ENCODE measurements around the gene FAM98B. TPM values are rescaled to one million over a fixed set of nuclear protein-coding genes. Genes with fewer than 3 reads are reported as not detected.

The FAM98B gene
- total RNA-seq, 1 donor from 2014 or later, result 24.4 TPM

GRCh38 chr15:38499651-38500050 is 45.7 kb downstream of the FAM98B start:
- no peak for ATAC-seq

GRCh38 chr15:38503496-38503895 is 49.6 kb downstream of the FAM98B start:
- ATAC-seq (no peak), DNase-seq (ENCODE audit: low spot score) (no peak)
- intact Hi-C loops (cut with DNase I), result no loop called here

More at GRCh38 chr15:38499651-38500050, 45.7 kb downstream of the FAM98B start:
- no peak for DNase-seq (ENCODE audit: low spot score)
- intact Hi-C loops (cut with DNase I), result no loop called here

- ATAC-seq, result no peak
- intact Hi-C loops (cut with DNase I), result no loop called here
- DNase-seq (ENCODE audit: low spot score), result no peak
Measured at GRCh38 chr15:38504680-38505467, 50.9 kb downstream of the FAM98B start.

- no peak for DNase-seq (ENCODE audit: low spot score)
- intact Hi-C loops (cut with DNase I), result no loop called here
Measured at GRCh38 chr15:38506997-38507396, 53.1 kb downstream of the FAM98B start.

GRCh38 chr15:38507570-38507969 is 53.6 kb downstream of the FAM98B start:
- no peak for ATAC-seq
- intact Hi-C loops (cut with DNase I), result no loop called here

More at GRCh38 chr15:38506997-38507396, 53.1 kb downstream of the FAM98B start:
- ATAC-seq, result no peak

GRCh38 chr15:38508647-38509046 is 54.7 kb downstream of the FAM98B start:
- intact Hi-C loops (cut with DNase I), result no loop called here
- DNase-seq (ENCODE audit: low spot score), result no peak
- ATAC-seq, result no peak

More at GRCh38 chr15:38507570-38507969, 53.6 kb downstream of the FAM98B start:
- no peak for DNase-seq (ENCODE audit: low spot score)

- ATAC-seq (no peak), DNase-seq (ENCODE audit: low spot score) (no peak)
- intact Hi-C loops (cut with DNase I), result no loop called here
Measured at GRCh38 chr15:38509152-38509551, 55.2 kb downstream of the FAM98B start.

GRCh38 chr15:38512901-38513300 is 59.0 kb downstream of the FAM98B start:
- DNase-seq (ENCODE audit: low spot score) (no peak), ATAC-seq (no peak)
- intact Hi-C loops (cut with DNase I), result no loop called here

- intact Hi-C loops (cut with DNase I), result no loop called here
- DNase-seq (ENCODE audit: low spot score), result no peak
- no peak for ATAC-seq
Measured at GRCh38 chr15:38514601-38515000, 60.7 kb downstream of the FAM98B start.

- ATAC-seq (no peak), DNase-seq (ENCODE audit: low spot score) (no peak)
- intact Hi-C loops (cut with DNase I), result no loop called here
Measured at GRCh38 chr15:38516626-38517025, 62.7 kb downstream of the FAM98B start.

GRCh38 chr15:38517312-38517975 is 63.5 kb downstream of the FAM98B start:
- ATAC-seq (no peak), DNase-seq (ENCODE audit: low spot score) (no peak)
- intact Hi-C loops (cut with DNase I), result no loop called here

- ATAC-seq (no peak), DNase-seq (ENCODE audit: low spot score) (no peak)
- intact Hi-C loops (cut with DNase I), result no loop called here
Measured at GRCh38 chr15:38518084-38518483, 64.2 kb downstream of the FAM98B start.

- intact Hi-C loops (cut with DNase I), result no loop called here
- ATAC-seq, result no peak
- no peak for DNase-seq (ENCODE audit: low spot score)
Measured at GRCh38 chr15:38520035-38520434, 66.1 kb downstream of the FAM98B start.

GRCh38 chr15:38521316-38521715 is 67.4 kb downstream of the FAM98B start:
- DNase-seq (ENCODE audit: low spot score) (no peak), ATAC-seq (no peak)
- intact Hi-C loops (cut with DNase I), result no loop called here

- intact Hi-C loops (cut with DNase I), result no loop called here
- DNase-seq (ENCODE audit: low spot score), result no peak
- no peak for ATAC-seq
Measured at GRCh38 chr15:38522922-38523321, 69.0 kb downstream of the FAM98B start.

GRCh38 chr15:38524156-38524555 is 70.2 kb downstream of the FAM98B start:
- DNase-seq (ENCODE audit: low spot score) (no peak), ATAC-seq (no peak)
- intact Hi-C loops (cut with DNase I), result no loop called here

GRCh38 chr15:38525489-38525888 is 71.6 kb downstream of the FAM98B start:
- no peak for DNase-seq (ENCODE audit: low spot score)
- intact Hi-C loops (cut with DNase I), result loop anchor here (5.0 kb wide), 1 partner anchor 1518 kb away; no protein-coding TSS in a partner anchor
- no peak for ATAC-seq

- no peak for ATAC-seq
- intact Hi-C loops (cut with DNase I), result loop anchor here (5.0 kb wide), 1 partner anchor 1519 kb away; no protein-coding TSS in a partner anchor
- no peak for DNase-seq (ENCODE audit: low spot score)
Measured at GRCh38 chr15:38526158-38526557, 72.2 kb downstream of the FAM98B start.

- no peak for ATAC-seq
- no peak for DNase-seq (ENCODE audit: low spot score)
- intact Hi-C loops (cut with DNase I), result loop anchor here (5.0 kb wide), 1 partner anchor 1521 kb away; no protein-coding TSS in a partner anchor
Measured at GRCh38 chr15:38528294-38528693, 74.4 kb downstream of the FAM98B start.

- ATAC-seq (no peak), DNase-seq (ENCODE audit: low spot score) (no peak)
- intact Hi-C loops (cut with DNase I), result no loop called here
Measured at GRCh38 chr15:38530113-38530512, 76.2 kb downstream of the FAM98B start.

Data from sciatic nerve (tissue), 2 donors.